GM19468 (cell line): ENCODE data around the gene GNB5.
A peak's percentile ranks its signal among the peaks of the same experiment; 100 is the strongest.

Experiments
- ATAC-seq: cut with Tn5 transposase; IDR thresholded peaks from one replicate; pipeline ENCODE4 v1.9.1; 2021; ENCODE audit warnings: mild to moderate bottlenecking, moderate library complexity, moderate number of reproducible peaks; ENCODE audit not compliant: unreplicated experiment; ENCODE audit errors: extremely low read depth

GNB5 gene

GRCh38 chr15:52117549-52117948 is 73.6 kb downstream of the GNB5 start:
- ATAC-seq: no peak

GRCh38 chr15:52115598-52116427 is 75.4 kb downstream of the GNB5 start:
- ATAC-seq: no peak

- ATAC-seq: no peak
Observed at GRCh38 chr15:52114261-52115055, 76.7 kb downstream of the GNB5 start.

- no peak for ATAC-seq
Observed at GRCh38 chr15:52113708-52114107, 77.5 kb downstream of the GNB5 start.

DNA sequence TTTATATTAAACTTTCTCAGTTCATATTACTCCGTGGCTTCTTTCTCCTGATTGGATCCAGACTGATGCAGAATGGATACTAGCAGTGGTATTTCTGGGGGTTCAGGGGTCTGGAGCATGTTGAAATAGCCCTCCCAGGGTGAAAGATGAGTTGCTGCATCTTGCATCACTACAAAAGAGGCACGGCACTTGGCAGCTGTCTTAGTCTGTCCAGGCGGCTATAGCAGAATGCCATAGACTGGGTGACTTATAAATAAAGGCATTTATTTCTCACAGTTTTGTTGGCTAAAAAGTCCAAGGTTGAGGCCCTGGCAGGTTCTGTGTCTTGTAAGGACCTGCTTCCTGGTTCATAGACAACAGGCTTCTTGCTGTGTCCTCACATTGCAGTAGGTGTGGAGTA is 78.0 kb downstream of the GNB5 start:
- no peak for ATAC-seq

DNA sequence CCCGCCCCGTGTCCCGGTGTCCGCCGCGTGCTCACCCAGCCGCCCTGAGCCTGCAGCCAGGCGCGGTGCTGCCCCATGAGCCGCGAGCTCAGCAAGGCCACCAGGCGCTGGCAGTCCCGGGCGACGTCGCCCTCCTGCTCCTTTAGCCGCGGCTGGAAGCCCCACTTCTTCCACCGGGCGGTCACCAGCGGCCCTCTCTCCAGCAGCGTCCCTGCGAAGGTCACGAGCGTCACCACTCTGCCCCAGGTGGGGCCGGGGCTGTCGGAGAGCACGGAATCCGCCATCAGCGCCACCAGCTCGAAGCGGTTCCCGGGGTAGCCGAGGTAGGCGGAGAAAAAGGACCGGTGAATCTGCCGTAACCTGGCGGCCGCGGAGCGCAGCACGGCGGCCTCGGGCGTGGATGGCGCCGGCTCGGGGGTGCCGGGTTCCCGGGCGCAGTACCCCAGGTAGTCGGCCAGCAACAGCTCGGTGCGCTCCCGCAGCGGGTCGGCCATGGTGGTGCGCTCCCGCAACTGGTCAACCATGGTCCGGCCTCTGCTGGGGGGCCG is 78.9 kb downstream of the GNB5 start:
- ATAC-seq: no peak

DNA sequence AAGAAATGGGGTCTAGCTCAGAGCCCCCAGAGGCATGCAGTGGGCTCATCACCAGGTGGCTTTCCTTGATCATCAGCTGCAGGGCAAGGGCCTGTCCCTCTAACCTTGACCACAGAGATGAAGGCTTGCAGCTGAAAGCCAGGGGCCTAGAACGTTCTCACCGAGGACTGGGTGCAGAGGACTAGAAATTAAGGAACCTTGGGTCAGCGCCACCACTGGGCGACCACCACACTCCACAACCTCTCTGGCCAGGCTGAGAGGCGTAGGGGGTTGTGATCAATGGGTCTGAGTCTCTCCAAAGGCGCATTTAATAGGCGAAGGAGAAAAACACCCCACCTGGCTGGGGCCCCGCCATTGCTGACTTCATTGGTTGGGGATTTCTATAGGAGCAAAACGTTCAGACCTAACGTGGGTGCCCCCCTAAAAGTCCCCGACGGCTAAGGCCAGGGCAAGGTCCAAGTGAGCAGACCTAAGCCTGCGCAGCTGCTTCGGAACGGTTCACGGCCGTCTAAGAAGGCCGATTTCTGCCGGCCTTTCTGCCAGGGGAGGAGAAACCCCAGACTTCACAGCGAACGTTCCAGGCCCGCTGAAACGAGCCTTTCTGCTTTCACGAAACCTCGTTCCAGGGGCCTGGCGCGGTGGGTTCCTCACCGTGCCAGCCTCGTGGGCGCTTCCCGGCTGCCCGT is 79.5 kb downstream of the GNB5 start:
- ATAC-seq: no peak

- no peak for ATAC-seq
Observed at GRCh38 chr15:52109559-52110451, 81.4 kb downstream of the GNB5 start.

- no peak for ATAC-seq
Observed at GRCh38 chr15:52107238-52107637, 84.0 kb downstream of the GNB5 start.

- no peak for ATAC-seq
Observed at GRCh38 chr15:52106641-52107040, 84.6 kb downstream of the GNB5 start.

- ATAC-seq: no peak
Observed at GRCh38 chr15:52105846-52106245, 85.3 kb downstream of the GNB5 start.

DNA sequence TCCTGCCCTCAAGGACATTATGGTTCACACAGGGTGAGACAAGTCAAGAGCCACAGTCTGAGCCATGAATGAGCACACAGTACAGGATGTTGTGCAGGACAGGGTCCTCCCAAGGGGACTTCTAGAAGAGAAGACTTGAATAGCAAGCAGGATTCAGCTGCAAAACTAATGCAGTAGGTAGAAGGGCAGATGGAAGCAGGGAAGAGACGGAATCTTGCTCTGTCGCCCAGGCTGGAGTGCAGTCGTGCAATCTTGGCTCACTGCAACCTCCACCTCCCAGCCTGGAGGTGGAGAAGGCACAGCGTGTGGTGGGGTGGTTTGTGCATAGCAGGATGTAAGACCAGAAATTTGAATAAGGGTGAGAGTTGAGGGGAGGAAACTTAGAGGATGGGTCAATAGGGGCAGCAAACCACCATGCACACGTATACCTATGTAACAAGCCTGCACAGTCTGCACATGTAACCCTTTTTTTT is 86.6 kb downstream of the GNB5 start:
- ATAC-seq: no peak

DNA sequence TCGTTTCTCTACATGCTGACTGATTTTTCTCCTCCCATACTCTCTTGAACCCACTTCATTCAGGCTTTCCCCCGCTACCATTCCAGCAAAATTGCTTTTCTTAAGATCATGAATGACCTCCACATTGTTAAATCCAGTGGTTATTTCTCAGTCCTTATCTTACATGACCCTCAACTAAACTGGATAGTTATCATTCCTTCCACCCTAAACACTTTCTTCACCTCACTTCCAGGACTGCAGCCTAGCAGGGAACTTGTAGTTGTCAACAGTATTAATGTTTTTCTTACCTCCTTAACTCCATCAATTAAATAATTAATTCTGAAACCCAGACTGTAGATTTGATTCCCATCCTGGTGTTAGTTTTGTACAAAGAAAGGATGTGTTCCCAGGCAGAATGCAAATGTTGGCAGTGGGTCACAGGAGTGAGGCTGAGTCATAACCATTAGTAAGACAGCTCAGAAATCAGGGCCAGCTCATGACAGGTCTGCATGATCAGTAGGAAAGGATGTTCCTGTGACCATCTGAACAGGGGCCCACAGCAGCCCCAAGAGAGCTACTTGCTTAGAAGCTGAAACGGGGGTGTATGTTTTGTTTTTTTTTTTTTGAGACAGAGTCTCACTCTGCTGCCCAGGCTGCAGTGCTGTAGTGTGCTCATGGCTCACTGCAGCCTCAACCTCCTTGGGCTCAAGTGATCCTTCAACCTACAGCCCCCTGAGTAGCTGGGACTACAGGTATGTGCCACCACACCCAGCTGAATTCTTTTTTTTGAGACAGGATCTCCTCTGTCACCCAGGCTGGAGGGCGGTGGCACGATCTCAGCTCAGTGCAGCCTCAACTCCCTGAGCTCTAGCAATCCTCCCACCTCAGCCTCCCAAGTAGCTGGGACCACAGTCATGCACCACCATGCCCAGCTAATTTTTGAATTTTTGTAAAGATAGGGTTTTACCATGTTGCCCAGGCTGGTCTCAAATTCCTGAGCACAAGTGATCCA is 87.7 kb downstream of the GNB5 start:
- peak; percentile 29 for ATAC-seq

- no peak for ATAC-seq
Observed at GRCh38 chr15:52102463-52102862, 88.7 kb downstream of the GNB5 start.

DNA sequence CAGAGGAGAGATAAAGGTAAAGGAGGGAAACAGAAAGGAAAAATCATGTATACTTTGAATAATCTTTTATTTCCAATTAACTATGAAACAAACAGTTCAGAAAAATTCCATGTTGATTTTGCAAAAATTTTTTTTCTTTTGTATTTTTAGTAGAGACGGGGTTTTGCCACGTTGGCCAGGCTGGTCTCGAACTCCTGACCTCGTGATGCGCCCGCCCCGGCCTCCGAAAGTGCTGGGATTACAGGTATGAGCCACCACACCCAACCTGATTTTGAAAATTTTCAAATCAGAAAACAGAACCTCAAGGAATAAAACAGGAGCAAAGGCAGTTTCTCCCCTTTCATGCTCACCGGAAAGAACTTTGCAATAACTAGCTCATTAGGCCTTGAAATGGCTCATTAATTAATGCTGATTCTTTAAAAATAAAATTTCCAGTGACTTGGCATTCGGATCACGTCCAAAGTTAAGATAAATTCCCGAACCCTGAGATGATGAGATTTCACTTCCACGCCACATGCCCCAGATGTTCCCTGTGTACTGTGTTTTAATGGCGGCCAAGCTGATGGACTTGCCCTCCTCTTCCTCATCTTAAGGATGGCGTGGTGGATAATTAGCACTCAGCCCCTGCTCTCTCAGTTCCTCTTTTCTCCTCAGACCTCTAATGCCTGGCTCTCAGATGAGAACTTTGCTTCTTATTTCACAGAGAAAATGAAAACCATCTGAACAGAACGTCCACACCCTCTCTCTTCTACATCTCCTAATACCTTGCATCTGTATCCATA is 89.5 kb downstream of the GNB5 start:
- no peak for ATAC-seq

GRCh38 chr15:52100807-52101442 is 90.3 kb downstream of the GNB5 start:
- ATAC-seq: no peak

- no peak for ATAC-seq
Observed at GRCh38 chr15:52099651-52100272, 91.4 kb downstream of the GNB5 start.
